ENCODE measurements around the gene RPS15. TPM values are rescaled to one million over a fixed set of nuclear protein-coding genes. Genes with fewer than 3 reads are reported as not detected.

Gene RPS15
- total RNA-seq, 1 donor from 2014 or later, result 1,045 TPM

GRCh38 chr19:1483131-1483978, 45.2 kb downstream of the RPS15 start:
- Histone ChIP-seq H3K4me2 (ENCODE audit: low read length) (no peak overlapping the region), H3K4me3 (ENCODE audit: insufficient read depth, low read depth, low read length) (no peak overlapping the region), H3K9me3 (ENCODE audit: insufficient read depth, low read depth, low read length) (no peaks in the 10 kb centered on the region), H3K27ac (ENCODE audit: low read depth, low read length) (no peak overlapping the region), H3K9ac (ENCODE audit: low read length) (no peak overlapping the region), H3K79me2 (ENCODE audit: insufficient read depth, low read length) (peaks cover 7% of the 10 kb centered on the region), H2AFZ (ENCODE audit: low read depth, low read length) (no peak overlapping the region), H3K4me1 (ENCODE audit: insufficient read depth, low read length) (no peaks in the 10 kb centered on the region), H3K36me3 (ENCODE audit: insufficient read depth, low read length) (no peaks in the 10 kb centered on the region), H4K20me1 (ENCODE audit: insufficient read depth, low read length) (no peaks in the 10 kb centered on the region), H3K27me3 (ENCODE audit: insufficient read depth, low read length) (no peaks in the 10 kb centered on the region)
- Mint-ChIP-seq H3K4me1 (ENCODE audit: low read depth, unreplicated experiment) (no peaks in the 10 kb centered on the region), H3K36me3 (ENCODE audit: low read depth, unreplicated experiment) (no peaks in the 10 kb centered on the region), H3K27me3 (ENCODE audit: low read depth, unreplicated experiment) (no peaks in the 10 kb centered on the region), H3K27ac (ENCODE audit: unreplicated experiment) (no peak overlapping the region), H3K9me3 (ENCODE audit: unreplicated experiment) (no peaks in the 10 kb centered on the region), H3K4me3 (ENCODE audit: unreplicated experiment) (no peak overlapping the region)
- FAIRE-seq (no peak), DNase-seq (ENCODE audit: low read depth) (no peak)
- TF ChIP-seq CTCF (IDR thresholded peaks at IDR 0.05; ENCODE audit: insufficient read depth, low read depth, low read length) (no peak), EZH2 (IDR thresholded peaks at IDR 0.05; ENCODE audit: insufficient read depth, low read length) (no peak)

GRCh38 chr19:1483979-1484428, 45.8 kb downstream of the RPS15 start:
- no peak overlapping the region for H3K4me3 ChIP-seq (ENCODE audit: insufficient read depth, low read depth, low read length)
- H3K9ac ChIP-seq (ENCODE audit: low read length), result no peak overlapping the region
- Mint-ChIP-seq H3K27me3 (ENCODE audit: low read depth, unreplicated experiment) (no peaks in the 10 kb centered on the region), H3K4me3 (ENCODE audit: unreplicated experiment) (no peak overlapping the region), H3K27ac (ENCODE audit: unreplicated experiment) (no peak overlapping the region), H3K36me3 (ENCODE audit: low read depth, unreplicated experiment) (no peaks in the 10 kb centered on the region), H3K4me1 (ENCODE audit: low read depth, unreplicated experiment) (no peaks in the 10 kb centered on the region), H3K9me3 (ENCODE audit: unreplicated experiment) (no peaks in the 10 kb centered on the region)
- H3K4me2 ChIP-seq (ENCODE audit: low read length), result no peak overlapping the region
- FAIRE-seq (no peak), DNase-seq (ENCODE audit: low read depth) (no peak)
- H3K36me3 ChIP-seq (ENCODE audit: insufficient read depth, low read length), result no peaks in the 10 kb centered on the region
- no peaks in the 10 kb centered on the region for H3K4me1 ChIP-seq (ENCODE audit: insufficient read depth, low read length)
- H3K27me3 ChIP-seq (ENCODE audit: insufficient read depth, low read length), result no peaks in the 10 kb centered on the region
- peaks cover under 1% of the 10 kb centered on the region for H3K79me2 ChIP-seq (ENCODE audit: insufficient read depth, low read length)
- no peaks in the 10 kb centered on the region for H4K20me1 ChIP-seq (ENCODE audit: insufficient read depth, low read length)
- TF ChIP-seq EZH2 (IDR thresholded peaks at IDR 0.05; ENCODE audit: insufficient read depth, low read length), result no peak
- TF ChIP-seq CTCF (IDR thresholded peaks at IDR 0.05; ENCODE audit: insufficient read depth, low read depth, low read length), result no peak
- no peak overlapping the region for H3K27ac ChIP-seq (ENCODE audit: low read depth, low read length)
- no peaks in the 10 kb centered on the region for H3K9me3 ChIP-seq (ENCODE audit: insufficient read depth, low read depth, low read length)
- no peak overlapping the region for H2AFZ ChIP-seq (ENCODE audit: low read depth, low read length)
